ENCODE data around the gene IRF2. TPM values are rescaled to one million over a fixed set of nuclear protein-coding genes. Genes with fewer than 3 reads are reported as not detected.

IRF2 gene
- total RNA-seq, 1 donor from 2014 or later: 53.3 TPM

DNA sequence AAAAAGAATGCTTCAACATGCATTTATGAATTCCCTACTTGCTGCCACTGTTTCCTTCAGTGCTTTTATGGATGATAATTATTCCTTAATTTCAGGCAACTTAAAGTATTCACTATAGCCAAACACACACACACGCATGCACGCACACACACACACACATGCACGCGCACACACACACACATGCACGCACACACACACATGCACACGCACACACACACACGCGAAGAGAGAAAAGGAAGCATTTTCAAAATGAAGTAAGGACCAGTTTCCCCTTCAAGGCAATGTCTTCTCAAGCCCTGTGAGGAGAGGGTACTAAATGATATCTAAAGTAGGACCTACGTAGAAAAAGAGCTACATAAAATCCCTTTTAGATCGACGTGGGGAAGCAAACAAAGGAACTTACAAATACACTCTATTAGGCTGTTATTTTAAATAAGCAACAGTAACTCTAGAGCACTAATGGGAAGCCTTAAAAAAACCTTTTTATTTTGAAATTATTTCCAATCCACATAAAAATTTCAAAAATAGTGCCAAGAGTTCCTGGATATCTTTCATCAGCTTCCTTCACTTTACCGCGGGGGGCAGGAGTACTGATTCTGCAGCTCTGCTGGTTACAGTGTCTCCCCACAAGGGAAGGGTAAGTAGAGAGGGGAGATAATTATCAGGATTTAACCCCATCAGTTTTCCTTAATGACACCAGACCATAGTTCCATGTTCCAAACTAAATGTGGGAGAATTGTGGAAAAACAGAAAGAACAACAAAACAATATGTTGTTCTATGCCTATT lies 13.7 kb downstream of the IRF2 start:
- DNase-seq (no peak), ATAC-seq (no peak)
- no peaks in the 10 kb centered on the region for H3K27me3 ChIP-seq (ENCODE audit: low read depth)
- H3K9me3 ChIP-seq: no peaks in the 10 kb centered on the region
- H3K4me3 ChIP-seq: no peak overlapping the region
- peaks cover 49% of the 10 kb centered on the region for H3K4me1 ChIP-seq
- intact Hi-C loops (cut with DNase I): no loop called here
- H3K27ac ChIP-seq: no peak overlapping the region
- peaks cover 7% of the 10 kb centered on the region for H3K36me3 ChIP-seq
- TF ChIP-seq, protein P1, sequence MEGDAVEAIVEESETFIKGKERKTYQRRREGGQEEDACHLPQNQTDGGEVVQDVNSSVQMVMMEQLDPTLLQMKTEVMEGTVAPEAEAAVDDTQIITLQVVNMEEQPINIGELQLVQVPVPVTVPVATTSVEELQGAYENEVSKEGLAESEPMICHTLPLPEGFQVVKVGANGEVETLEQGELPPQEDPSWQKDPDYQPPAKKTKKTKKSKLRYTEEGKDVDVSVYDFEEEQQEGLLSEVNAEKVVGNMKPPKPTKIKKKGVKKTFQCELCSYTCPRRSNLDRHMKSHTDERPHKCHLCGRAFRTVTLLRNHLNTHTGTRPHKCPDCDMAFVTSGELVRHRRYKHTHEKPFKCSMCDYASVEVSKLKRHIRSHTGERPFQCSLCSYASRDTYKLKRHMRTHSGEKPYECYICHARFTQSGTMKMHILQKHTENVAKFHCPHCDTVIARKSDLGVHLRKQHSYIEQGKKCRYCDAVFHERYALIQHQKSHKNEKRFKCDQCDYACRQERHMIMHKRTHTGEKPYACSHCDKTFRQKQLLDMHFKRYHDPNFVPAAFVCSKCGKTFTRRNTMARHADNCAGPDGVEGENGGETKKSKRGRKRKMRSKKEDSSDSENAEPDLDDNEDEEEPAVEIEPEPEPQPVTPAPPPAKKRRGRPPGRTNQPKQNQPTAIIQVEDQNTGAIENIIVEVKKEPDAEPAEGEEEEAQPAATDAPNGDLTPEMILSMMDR (IDR thresholded peaks at IDR 0.05): no peak

DNA sequence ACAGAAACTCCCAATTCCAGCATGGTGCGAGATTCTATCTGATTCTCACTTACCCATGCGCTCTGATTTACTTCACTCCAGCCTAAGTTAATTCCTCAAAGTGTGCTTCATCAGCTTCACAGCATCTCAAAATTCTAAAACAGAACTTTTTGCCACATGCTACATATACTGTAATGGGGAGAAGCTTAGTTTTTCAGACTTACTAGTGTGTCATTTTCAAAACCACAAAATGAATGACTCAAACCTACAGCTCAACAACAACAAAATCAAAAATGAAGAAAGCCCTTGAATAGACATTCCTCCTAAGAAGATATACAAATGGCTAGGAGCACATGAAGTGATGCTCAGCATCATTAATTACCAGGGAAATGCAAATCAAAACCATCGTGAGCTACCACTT lies 14.9 kb downstream of the IRF2 start:
- peaks cover 49% of the 10 kb centered on the region for H3K4me1 ChIP-seq
- intact Hi-C loops (cut with DNase I): no loop called here
- DNase-seq (no peak), ATAC-seq (no peak)
- no peak overlapping the region for H3K27ac ChIP-seq
- TF ChIP-seq, protein P1 (IDR thresholded peaks at IDR 0.05): no peak
- H3K36me3 ChIP-seq: peaks cover 7% of the 10 kb centered on the region
- no peaks in the 10 kb centered on the region for H3K9me3 ChIP-seq
- no peak overlapping the region for H3K4me3 ChIP-seq
- no peaks in the 10 kb centered on the region for H3K27me3 ChIP-seq (ENCODE audit: low read depth)

DNA sequence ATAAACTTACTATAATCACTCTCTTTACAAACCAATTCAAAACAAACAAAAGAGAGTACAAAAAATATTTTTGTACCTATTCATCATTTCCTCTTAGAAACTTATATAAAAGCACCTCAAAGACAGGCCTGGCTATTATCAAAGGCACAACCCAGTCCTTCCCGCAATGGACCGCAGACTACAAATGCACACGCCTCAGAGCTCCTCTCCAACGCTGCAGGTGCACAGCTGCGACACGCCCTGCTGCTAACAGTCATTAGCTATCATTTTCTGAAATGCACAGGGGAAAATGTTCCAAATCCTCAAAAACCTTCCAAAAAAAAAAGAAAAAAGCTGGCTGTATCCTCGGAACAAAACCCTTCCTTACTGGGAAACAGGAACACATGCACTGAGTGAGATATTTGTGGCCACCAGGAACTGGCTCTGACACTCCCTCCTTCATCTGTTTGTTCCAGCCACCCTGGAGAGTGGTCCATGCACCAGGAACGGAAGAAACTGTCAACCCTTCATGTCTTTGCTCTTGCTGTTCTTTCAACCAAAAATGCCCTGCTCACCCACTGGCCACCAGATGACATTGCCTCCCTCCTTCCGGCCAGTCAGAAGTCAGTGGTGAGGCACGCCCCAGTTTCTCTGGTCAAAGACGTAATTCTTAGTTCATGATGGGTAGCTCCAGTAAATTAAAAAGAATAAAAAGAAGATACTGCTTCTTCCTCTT lies 16.7 kb downstream of the IRF2 start:
- Histone ChIP-seq H3K4me3 (no peak overlapping the region), H3K27ac (no peak overlapping the region), H3K4me1 (peaks cover 66% of the 10 kb centered on the region), H3K27me3 (ENCODE audit: low read depth) (no peaks in the 10 kb centered on the region), H3K9me3 (no peaks in the 10 kb centered on the region), H3K36me3 (peaks cover 7% of the 10 kb centered on the region)
- intact Hi-C loops (cut with DNase I): no loop called here
- no peak for DNase-seq
- TF ChIP-seq, protein P1 (IDR thresholded peaks at IDR 0.05): no peak
- ATAC-seq: no peak

DNA sequence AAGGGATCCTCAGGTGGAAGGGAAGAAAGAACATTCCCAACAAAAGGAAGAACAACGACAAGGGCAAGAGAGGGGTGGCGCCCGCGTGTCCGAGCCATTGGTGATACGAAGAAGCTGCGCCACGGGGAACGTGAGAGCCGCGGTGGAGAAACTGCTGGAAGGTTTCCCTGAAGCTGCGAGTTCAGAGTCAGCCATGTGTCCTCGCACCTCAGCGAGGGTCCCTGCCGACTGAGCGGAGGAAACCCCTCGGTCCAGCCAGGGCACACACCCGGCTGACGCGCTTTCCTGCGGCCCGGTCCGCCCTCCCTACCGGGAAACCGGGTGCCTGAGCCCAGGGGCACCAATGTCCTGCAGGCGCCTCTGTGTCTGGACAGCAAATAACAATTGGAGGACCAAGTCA lies 18.0 kb downstream of the IRF2 start:
- Histone ChIP-seq H3K36me3 (peaks cover 10% of the 10 kb centered on the region), H3K27ac (no peak overlapping the region), H3K4me1 (peaks cover 67% of the 10 kb centered on the region), H3K27me3 (ENCODE audit: low read depth) (no peaks in the 10 kb centered on the region), H3K4me3 (no peak overlapping the region), H3K9me3 (no peaks in the 10 kb centered on the region)
- DNase-seq (no peak), ATAC-seq (no peak)
- intact Hi-C loops (cut with DNase I): no loop called here
- TF ChIP-seq, protein P1 (IDR thresholded peaks at IDR 0.05): no peak

DNA sequence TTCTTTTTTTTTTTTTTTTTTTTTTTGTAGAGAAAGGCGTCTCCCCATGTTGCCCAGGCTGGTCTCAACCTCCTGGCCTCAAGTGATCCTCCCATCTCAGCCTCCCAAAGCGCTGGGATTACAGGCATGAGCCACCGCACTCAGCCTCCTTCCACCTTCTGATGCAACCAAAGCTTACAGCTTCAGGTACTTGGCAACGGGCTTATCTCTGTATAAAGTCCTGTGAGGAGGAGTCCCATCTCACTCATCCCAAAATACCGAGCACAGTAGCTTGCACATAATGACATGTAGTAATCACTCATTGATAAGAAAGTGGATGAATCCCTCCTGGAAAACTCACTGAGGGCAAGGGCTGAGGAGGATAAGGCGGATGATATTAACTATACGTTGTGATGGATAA lies 19.1 kb downstream of the IRF2 start:
- TF ChIP-seq, protein P1 (IDR thresholded peaks at IDR 0.05): no peak
- Histone ChIP-seq H3K9me3 (no peaks in the 10 kb centered on the region), H3K27me3 (ENCODE audit: low read depth) (no peaks in the 10 kb centered on the region), H3K36me3 (peaks cover 10% of the 10 kb centered on the region), H3K27ac (no peak overlapping the region), H3K4me1 (peaks cover 67% of the 10 kb centered on the region), H3K4me3 (no peak overlapping the region)
- ATAC-seq (no peak), DNase-seq (no peak)
- intact Hi-C loops (cut with DNase I): no loop called here
